Panc1 (cell line): Measurements from ENCODE around the gene USF1. TPM values are rescaled to one million over a fixed set of nuclear protein-coding genes. Genes with fewer than 3 reads are reported as not detected.

Experiments
- ATAC-seq: fragments of 200-7000 bp; cut with Tn5 transposase; 2 replicates; pipeline ENCODE4 v1.9.1; 2020; ENCODE audit warnings: mild to moderate bottlenecking, moderate library complexity
- BruUV-seq: library from RNA; stranded (reverse); fragments of 400-500 nt; replicated peaks from 2 replicates; lab custom pipeline; 2021; lab: Mats Ljungman, UMichigan
- CTCF ChIA-PET: fragments of 300-600 bp; sonication (Branson Sonifier 250); formaldehyde crosslinking; loops from one replicate; lab custom pipeline; 2022; ENCODE audit warnings: antibody characterized with exemption; lab: Charles Lee
- POLR2A ChIA-PET: fragments of 300-600 bp; sonication (Branson Sonifier 250); formaldehyde crosslinking; loops from one replicate; lab custom pipeline; 2022; ENCODE audit warnings: antibody characterized with exemption; lab: Charles Lee
- DNase-seq: peaks from one replicate; pipeline ENCODE4 v3.0.0-alpha.2; 2010; ENCODE audit warnings: low read depth, low spot score
- H3K27ac ChIP-seq: 2 replicates; pipeline ENCODE4 v1.5.1; 2011; ENCODE audit warnings: mild to moderate bottlenecking, low read length, inconsistent platforms
- H3K27me3 ChIP-seq: fragments of 200-500 bp; sonication (Bioruptor generic); 2 replicates; pipeline ENCODE4 v1.6.0; 2014; ENCODE audit warnings: low read length, inconsistent platforms; ENCODE audit not compliant: control insufficient read depth, insufficient read depth
- H3K36me3 ChIP-seq: fragments of 200-500 bp; sonication (Bioruptor generic); 2 replicates; pipeline ENCODE4 v1.5.1; 2014; ENCODE audit warnings: inconsistent platforms, mild to moderate bottlenecking, low read length, moderate library complexity; ENCODE audit not compliant: control insufficient read depth, insufficient read depth
- H3K4me1 ChIP-seq: 2 replicates; pipeline ENCODE4 v1.5.1; 2011; ENCODE audit warnings: inconsistent platforms, mild to moderate bottlenecking, low read length, moderate library complexity; ENCODE audit not compliant: control insufficient read depth, insufficient read depth
- H3K4me3 ChIP-seq, 2 experiments: 2 replicates each; pipeline ENCODE4 v1.5.1; 2011 to 2012; ENCODE audit warnings: low read depth in 2 of 2, low read length in 2 of 2, mild to moderate bottlenecking in 2 of 2, inconsistent platforms in 1 of 2, moderate library complexity in 1 of 2
- H3K9me3 ChIP-seq: fragments of 200-500 bp; sonication (Bioruptor generic); 2 replicates; pipeline ENCODE4 v1.5.1; 2014; ENCODE audit warnings: low read depth, mild to moderate bottlenecking, inconsistent platforms, low read length, moderate library complexity; ENCODE audit not compliant: control insufficient read depth, insufficient read depth
- CTCF ChIP-seq: fragments of 450-650 bp; IDR thresholded peaks from 2 replicates; pipeline ENCODE4 v1.5.1; 2017; ENCODE audit warnings: mild to moderate bottlenecking
- POLR2AphosphoS5 ChIP-seq: IDR thresholded peaks from 2 replicates; pipeline ENCODE4 v1.6.1; 2012; ENCODE audit warnings: mild to moderate bottlenecking, low read depth, low read length, moderate library complexity
- REST ChIP-seq, 2 experiments: IDR thresholded peaks; 2 replicates each; pipeline ENCODE4 v1.6.1; 2011 to 2012; ENCODE audit warnings: low read depth in 2 of 2, control low read depth in 1 of 2, low read length in 1 of 2, mild to moderate bottlenecking in 1 of 2, moderate library complexity in 1 of 2; ENCODE audit not compliant: insufficient read depth in 1 of 2
- SIN3A ChIP-seq: IDR thresholded peaks from 2 replicates; pipeline ENCODE4 v1.6.1; 2012; ENCODE audit warnings: low read depth, mild to moderate bottlenecking, low read length, moderate library complexity, borderline replicate concordance; ENCODE audit not compliant: insufficient read depth
- TCF7L2 ChIP-seq: IDR thresholded peaks from 2 replicates; pipeline ENCODE4 v1.6.1; 2011; ENCODE audit warnings: mild to moderate bottlenecking, low read depth, low read length, inconsistent platforms
- in situ Hi-C: cut with HindIII; loops from 2 replicates; pipeline ENCODE4 v1.10.0; 2016; ENCODE audit warnings: low sequenced_read_pairs, low pct_unique_long_range_greater_than_20kb
- intact Hi-C: fragments of 100-400 bp; cut with micrococcal nuclease; formaldehyde crosslinking; loops from one replicate; pipeline ENCODE4 v1.10.0; 2022; ENCODE audit not compliant: unreplicated experiment
- total RNA-seq: library from RNA; stranded (reverse); gene quantifications from one replicate; pipeline ENCODE4 v1.2.1, GENCODE V29; 2021; ENCODE audit not compliant: unreplicated experiment

The USF1 gene
- total RNA-seq, 1 experiment from 2014 or later: 57.7 TPM

GRCh38 chr1:161008869-161009510, 36.8 kb downstream of the USF1 start:
- in situ Hi-C loops: no loop called here
- intact Hi-C loops: no loop called here

GRCh38 chr1:161007369-161007768, 38.4 kb downstream of the USF1 start:
- H3K27ac ChIP-seq: no peak overlapping the region
- in situ Hi-C loops: no loop called here

More at GRCh38 chr1:161008869-161009510, 36.8 kb downstream of the USF1 start:
- H3K4me3 ChIP-seq: no peak overlapping the region
- H3K27me3 ChIP-seq: no peaks in the 10 kb centered on the region
- no peaks in the 10 kb centered on the region for H3K36me3 ChIP-seq
- no TSS peak for BruUV-seq
- ChIA-PET POLR2A (no interaction called here), CTCF (no interaction called here)
- H3K9me3 ChIP-seq: no peaks in the 10 kb centered on the region
- no peak overlapping the region for H3K27ac ChIP-seq
- no peak for DNase-seq
- no peak for ATAC-seq
- TF ChIP-seq TCF7L2: no peak
- no peak for TF ChIP-seq CTCF
- TF ChIP-seq POLR2AphosphoS5: no peak
- TF ChIP-seq SIN3A: no peak
- TF ChIP-seq REST (IDR thresholded peaks at IDR 0.05; ENCODE audit: insufficient read depth in 1 of 2, low read depth in 2 of 2, low read length in 1 of 2): no peak
- peaks cover 7% of the 10 kb centered on the region for H3K4me1 ChIP-seq

More at GRCh38 chr1:161007369-161007768, 38.4 kb downstream of the USF1 start:
- ATAC-seq: no peak
- ChIA-PET POLR2A (no interaction called here), CTCF (interaction anchor here (0.6 kb wide), 1 partner anchor 33 kb away, joined by 9 read pairs; no protein-coding TSS in a partner anchor)
- DNase-seq: no peak
- Histone ChIP-seq H3K9me3 (no peaks in the 10 kb centered on the region), H3K36me3 (no peaks in the 10 kb centered on the region), H3K4me3 (no peak overlapping the region), H3K4me1 (no peaks in the 10 kb centered on the region), H3K27me3 (no peaks in the 10 kb centered on the region)
- intact Hi-C loops: no loop called here
- TSS peak; percentile 31 for BruUV-seq
- TF ChIP-seq POLR2AphosphoS5 (no peak), CTCF (no peak), REST (IDR thresholded peaks at IDR 0.05; ENCODE audit: insufficient read depth in 1 of 2, low read depth in 2 of 2, low read length in 1 of 2) (no peak), SIN3A (no peak), TCF7L2 (no peak)
